Stimulated activated CD4-positive, alpha-beta T cell treated with anti-CD3 and anti-CD28 coated beads, Interleukin-4, amount 100 ng/mL, for 4 hours (primary cell): ENCODE measurements around the gene ZNF689.
A peak's percentile ranks its signal among the peaks of the same experiment; 100 is the strongest.
"Not testable (repeated sequence)": the region's sequence is repeated elsewhere in the genome, so short reads cannot be mapped to it uniquely, and the experiment has no call there.

Experiments used
- DNase-seq, 2 experiments: peaks; one replicate each; pipeline ENCODE4 v3.0.0-alpha.2; 2020

ZNF689 gene

DNA sequence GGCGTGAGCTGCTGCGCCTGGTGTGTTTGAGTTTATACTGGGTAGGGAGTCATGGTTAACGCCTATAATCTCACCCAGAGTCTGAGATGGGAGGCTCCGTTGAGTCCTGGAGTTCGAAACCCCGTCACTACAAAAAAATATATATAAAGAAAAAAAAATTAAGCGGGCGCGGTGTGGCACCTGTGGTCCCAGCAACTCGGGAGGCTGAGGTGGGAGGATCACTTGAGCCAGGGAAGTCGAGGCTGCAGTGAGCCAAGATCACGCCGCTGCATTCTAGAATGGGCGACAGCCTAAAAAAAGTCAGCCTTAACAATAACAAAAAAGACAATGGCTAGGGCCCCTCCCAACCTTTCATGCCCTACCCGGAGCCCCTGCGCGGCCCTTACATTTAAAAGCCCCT, 23.3 kb upstream of the ZNF689 start:
- no peak for DNase-seq

DNA sequence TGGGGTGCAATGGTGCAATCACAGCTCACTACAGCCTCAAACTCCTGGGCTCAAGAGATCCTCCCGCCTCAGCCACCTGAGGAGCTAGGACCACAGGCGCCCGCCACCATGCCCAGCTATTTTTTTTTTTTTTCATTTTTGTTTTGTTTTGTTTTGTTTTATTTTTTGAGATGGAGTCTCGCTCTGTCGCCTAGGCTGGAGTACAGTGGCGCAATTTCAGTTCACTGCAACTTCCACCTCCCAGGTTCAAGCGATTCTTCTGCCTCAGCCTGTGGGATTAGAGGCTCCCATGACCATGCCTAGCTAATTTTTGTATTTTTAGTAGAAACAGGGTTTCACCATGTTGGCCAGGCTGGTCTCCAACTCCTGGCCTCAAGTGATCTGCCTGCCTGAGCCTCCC, 22.3 kb upstream of the ZNF689 start:
- not testable (repeated sequence) for DNase-seq

DNA sequence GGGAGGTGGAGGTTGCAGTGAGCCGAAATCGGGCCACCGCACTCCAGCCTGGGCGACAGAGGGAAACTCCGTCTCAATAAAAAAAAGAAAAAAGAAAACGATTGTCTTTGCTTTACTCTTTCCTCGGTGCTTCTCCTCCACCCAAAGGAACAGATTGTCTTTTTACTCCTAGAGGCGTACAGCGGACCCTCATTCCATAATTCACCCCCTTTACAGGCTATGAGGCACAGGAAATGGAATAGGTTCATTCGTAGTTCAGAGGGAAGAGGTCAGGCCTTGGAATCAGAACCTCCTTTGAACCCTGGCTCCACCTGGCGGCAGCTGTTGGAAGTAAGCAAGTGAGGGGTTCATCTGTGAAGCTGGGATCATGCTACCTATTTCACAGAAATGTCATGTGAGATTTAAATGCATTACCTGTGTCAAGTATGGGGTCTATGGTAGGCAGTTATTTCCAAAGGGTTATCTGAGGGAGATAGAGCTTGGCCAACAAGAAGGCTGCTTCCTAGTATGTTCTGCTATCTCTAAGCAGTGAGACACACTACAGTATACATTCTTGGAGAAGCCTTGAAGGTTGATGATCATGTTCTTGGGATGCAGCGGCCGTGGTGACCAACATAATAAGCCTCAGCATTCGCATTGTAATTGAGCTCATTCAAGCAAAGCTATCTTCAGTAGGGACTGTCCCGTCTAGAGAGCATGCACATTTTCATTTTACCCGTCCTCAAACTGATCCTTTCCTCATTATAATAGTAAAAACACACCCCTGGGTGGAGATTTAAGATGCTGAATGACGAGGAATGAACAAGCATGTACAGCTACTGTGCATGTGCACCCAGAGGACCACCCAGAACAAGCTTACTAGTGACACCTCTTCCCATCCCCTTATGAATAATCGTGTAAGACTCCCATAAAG, 18.7 kb upstream of the ZNF689 start:
- DNase-seq: peak; percentile 82 to 89

GRCh38 chr16:30626236-30626635, 16.0 kb upstream of the ZNF689 start:
- DNase-seq: no peak

GRCh38 chr16:30623536-30624283, 13.5 kb upstream of the ZNF689 start:
- no peak for DNase-seq

- no peak for DNase-seq
Observed at GRCh38 chr16:30622455-30623032, 12.4 kb upstream of the ZNF689 start.

DNA sequence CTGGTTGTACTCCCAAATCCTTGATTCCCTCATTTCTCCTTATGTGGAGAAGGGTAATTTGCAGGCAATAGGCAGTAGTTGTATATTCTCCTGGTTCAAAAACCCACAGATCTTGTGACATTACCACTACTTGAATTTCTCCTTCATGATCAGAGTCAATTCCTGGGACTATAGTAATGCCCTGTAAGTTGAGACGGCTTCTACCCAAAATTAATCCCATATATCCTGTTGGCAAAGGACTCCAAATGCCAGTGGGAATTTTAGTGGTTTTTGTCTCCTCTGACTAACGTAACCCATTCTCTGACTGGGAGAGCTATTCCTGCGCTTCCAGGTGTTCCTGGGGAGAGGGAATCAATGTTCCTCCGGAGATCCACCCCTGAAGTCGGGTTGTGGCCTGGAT, 11.6 kb upstream of the ZNF689 start:
- DNase-seq: no peak

- no peak for DNase-seq
Observed at GRCh38 chr16:30620169-30620568, 10.0 kb upstream of the ZNF689 start.

- DNase-seq: no peak
Observed at GRCh38 chr16:30619638-30620037, 9.4 kb upstream of the ZNF689 start.

DNA sequence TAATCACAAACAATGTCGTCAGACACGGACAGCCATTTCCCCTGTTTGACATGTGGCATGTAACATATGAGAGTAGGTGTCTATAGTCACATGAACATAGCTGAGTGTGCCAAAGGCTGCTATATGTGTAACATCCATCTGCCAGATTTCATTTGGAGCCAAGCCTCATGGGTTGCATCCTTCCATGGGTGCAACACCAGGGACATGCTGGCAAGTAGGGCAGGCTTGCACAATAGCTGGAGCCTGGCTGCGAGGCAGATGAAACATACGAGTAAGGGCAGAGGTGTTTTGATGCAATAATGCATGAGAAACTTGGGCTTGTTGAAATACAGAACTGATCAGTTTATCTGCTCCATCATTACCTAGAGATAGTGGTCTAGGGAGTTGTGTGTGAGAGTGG, 9.0 kb upstream of the ZNF689 start:
- no peak for DNase-seq

GRCh38 chr16:30615358-30616091, 5.3 kb upstream of the ZNF689 start:
- DNase-seq: peak; percentile 42 to 50

DNA sequence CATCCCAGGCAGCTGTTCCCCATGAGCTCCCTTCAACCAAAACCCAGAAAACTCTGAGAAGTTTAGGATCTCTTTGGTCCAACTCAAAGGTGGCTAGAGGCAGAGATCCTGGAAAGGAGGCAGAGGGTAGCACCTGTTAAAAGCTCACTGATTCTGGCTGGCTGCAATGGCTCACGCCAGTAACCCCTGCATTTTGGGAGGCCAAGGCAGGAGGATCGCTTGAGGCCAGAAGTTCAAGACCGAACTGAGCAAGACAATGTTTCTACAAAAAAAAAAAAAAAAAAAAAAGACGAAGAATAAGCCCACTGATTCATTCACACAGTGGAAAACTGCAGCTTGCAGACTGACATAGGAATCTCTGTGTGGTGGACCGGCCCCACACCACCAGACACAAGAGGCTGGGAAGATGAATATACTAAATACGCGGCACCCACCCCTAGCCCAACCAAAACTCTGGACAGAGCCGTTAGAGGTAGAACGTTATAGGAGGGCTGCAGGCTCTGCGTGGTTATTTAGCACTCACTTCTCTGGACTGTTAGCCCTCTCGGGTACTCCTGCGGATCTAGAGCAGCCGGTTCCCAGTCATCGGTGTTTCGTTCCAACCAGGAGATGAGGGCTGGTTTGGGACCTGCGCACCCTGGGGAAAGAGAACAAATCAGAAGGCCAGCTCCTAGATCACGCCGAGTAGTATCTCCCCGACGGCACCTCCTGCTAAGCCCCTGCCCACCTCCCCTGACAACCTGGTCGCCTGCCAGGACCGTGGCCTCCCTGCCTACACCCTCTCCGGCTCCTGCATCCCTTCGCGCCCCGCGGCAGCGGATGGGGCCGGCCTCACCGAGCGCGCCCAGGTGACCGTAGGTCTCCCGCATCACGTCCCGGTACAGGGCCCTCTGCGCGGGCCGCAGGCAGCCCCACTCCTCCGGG, 925 bp downstream of the ZNF689 start:
- DNase-seq: peak; percentile 14 to 51

- no peak for DNase-seq
Observed at GRCh38 chr16:30606004-30606403, 4.2 kb downstream of the ZNF689 start.

DNA sequence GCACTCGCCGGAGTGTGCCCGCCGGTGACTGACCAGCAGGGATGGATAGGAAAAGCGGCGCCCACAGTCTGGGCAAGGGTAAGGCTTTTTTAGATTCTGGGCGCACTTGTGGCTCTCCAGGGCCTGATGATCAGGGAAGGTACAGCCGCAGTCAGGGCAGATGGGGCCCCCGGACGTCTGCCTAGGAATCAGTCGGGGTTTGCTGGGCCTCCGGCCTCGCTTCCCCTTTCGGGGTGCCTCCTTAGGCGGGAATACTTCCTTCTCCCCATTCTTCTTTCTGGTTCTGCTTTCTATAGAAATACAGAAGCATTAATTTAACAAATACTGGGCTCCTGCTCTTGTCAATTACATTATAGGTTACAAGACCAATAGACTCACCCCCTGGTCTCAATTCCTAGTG, 5.0 kb downstream of the ZNF689 start:
- no peak for DNase-seq

- no peak for DNase-seq
Observed at GRCh38 chr16:30604316-30604947, 5.8 kb downstream of the ZNF689 start.

DNA sequence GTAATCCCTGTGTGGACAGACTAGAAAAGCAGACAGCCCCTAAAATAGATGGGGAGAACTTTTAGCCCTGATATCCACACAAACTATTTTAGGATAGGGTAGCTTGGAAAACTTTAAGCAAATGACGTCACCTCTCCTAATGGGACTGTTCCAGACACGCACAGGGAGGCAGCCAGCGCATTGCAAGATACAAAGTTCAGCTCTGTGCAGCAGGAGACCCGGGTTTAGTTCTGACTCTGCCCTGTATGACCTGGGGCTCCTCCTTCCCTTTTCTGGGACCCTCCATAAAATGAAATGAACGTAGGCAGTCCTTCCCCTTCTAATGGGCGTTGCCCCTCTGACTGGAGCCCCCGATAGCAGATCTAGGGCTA, 6.3 kb downstream of the ZNF689 start:
- DNase-seq: no peak

DNA sequence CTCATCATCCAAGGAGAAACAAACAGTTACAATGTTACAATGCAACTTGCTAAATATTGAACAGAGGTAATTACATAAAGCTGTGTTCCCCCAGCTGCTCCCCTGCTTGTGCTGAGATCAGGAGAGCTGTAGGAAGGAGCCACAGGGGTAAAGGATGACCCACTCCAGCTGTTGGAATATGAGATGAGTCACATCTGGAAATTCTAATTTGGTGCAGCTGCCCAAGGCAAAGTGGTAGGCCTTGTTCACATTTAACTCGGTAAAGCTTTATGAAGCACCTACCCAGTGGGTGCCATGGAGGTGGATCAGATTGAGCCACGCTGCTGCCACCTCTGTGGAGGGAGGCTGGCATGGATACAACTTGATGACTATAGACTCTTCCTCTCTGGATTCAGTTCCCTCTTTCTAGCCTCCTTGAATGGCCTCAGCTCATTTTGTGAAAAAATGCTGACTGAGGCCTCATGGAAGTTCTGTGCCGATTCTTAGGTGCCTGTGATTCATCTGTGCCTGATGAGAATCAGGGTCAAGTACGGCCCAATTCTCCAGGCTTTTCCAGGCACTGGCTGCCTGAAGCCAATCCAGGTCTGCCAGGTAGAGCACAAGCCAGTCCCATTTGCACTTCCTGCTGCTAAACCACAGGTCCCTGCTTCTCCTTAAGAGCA, 7.4 kb downstream of the ZNF689 start:
- no peak for DNase-seq

GRCh38 chr16:30601966-30602365, 8.2 kb downstream of the ZNF689 start:
- no peak for DNase-seq

- no peak for DNase-seq
Observed at GRCh38 chr16:30600929-30601328, 9.3 kb downstream of the ZNF689 start.

DNA sequence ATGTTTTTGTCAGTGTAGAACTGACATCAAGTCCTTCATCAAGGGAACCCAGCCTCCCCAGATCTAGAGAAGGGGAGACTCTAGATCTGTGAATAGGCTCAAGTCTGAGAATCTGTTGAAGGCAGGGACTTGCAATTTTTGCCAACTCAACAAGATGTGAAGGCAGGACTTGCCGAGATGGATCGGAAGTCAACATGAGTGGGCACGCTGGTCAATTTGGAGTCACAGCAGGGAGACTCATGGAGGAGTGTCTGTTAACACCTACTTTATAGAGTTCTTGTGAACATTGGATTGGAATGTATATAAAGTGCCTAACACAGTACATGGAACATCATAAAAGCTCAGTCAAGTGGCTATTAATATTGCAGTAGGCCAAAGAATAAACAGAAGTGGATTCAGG, 10.0 kb downstream of the ZNF689 start:
- no peak for DNase-seq

GRCh38 chr16:30592871-30593270, 17.3 kb downstream of the ZNF689 start:
- no peak for DNase-seq
